NCI-H524 treated with DMSO at 0.1 percent for 48 hours (cell line): ENCODE results near the gene CAMK1D.

Experiments used
- DNase-seq: peaks from one replicate; lab custom pipeline; 2025; lab: John Stamatoyannopoulos, UW

The CAMK1D gene

DNA sequence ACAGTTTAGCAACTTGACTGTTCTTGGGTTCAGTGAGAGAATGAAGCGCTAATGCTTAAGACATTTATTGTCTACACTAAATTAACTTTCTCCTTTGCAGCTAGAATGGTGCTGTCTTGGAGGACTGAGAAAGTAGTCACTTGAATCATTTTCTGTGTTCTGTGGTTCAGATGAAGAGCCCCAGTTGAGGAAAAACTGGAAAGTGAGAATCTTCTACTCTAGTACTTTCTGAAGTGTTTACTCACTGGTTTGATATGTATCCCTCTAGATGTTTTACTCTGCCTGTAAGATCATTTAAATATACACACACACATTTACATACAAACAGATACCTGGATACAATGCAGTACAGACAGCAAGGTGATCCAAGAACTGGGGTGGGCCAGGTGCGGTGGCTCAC, 308.1 kb downstream of the CAMK1D start:
- no peak for DNase-seq

DNA sequence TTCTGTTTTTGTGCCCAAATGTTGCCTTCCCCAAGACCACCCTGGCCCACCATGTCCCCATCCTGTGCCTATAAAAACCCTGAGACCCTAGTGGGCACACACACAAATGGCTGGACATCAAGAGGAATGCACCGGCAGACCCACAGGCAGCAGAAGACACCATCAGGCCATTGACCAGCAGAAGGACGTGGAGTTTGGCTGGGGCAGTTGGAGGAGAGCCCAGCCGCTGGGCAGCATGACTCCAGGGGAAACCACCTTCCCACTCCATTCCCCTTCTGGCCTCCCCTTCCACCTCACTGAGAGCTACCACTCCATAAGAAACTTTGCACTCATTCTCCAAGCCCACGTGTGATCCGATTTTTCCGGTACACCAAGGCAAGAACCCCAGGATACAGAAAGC, 309.2 kb downstream of the CAMK1D start:
- no peak for DNase-seq

DNA sequence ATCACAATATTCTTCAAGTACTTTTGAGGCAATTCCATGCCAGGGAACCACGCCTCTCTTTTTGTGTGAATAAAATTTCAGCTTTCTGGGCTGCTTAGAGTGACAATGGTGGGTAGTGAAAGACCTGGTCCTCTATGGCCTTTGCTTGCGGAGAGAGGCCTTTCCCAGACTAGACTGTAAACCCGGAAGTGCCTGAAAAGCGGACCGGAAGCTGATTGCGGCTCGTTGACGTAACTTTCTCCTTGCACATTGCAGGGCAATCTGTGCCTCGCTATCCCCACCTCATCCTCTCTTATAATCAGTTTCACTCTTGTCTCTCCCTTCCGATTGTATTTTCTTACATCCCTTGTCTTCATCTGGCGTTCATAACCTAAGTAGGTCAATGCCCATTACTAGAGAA, 310.4 kb downstream of the CAMK1D start:
- no peak for DNase-seq

DNA sequence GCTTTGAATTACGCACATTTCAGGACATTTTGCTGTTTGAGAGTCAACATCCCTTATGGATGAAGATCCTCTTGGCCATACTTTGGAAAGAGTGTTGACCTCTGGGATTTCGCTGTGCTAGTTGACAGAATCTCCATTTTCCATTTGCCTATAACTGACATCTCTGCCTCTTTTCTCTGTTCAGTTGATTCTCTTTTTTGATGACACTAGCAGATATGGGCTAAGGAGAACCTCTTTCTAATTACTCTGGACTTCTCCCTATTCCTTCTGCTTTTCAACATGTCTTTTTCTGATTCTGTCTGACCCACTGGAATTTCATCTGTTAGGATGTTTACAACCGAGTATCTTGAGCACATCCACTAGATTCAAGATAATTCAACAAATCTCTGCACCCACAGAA, 311.5 kb downstream of the CAMK1D start:
- no peak for DNase-seq

DNA sequence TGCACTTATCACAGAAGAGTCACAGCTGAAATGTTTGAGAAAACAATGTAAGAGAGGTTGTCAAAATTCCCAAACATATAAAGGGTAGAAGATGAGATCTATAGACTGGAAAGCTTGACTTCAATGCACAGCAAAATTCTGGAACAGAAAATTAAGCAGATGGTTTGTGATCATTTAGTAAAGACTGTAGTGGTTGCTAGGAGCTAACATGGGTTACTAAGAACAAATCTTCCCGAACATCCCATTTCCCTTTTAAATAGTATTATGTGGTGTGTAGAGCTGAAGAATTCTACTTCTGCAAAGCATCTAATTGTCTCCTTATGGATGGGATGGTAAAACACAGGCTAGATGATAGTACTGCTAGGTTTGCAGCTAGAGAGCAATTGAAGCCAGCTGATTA, 312.3 kb downstream of the CAMK1D start:
- no peak for DNase-seq

DNA sequence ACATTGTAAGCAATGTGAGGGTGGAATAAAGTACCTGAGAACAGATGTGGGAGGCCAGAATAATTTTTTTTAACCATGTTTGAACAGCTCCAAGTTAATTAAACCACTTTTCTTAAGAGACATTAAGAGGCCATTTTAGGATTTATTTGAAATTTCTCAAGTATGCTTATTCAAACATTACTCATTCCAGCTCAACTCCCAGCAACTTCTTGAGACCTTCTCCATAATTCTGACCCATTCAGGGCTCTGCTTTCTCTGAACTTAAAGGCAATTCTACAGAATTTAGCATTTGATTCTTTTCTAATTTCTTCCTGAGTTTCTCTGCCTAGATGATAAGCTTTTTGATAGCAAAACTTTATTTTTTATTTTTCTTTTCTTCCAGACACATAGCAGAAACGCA, 314.5 kb downstream of the CAMK1D start:
- DNase-seq: no peak

DNA sequence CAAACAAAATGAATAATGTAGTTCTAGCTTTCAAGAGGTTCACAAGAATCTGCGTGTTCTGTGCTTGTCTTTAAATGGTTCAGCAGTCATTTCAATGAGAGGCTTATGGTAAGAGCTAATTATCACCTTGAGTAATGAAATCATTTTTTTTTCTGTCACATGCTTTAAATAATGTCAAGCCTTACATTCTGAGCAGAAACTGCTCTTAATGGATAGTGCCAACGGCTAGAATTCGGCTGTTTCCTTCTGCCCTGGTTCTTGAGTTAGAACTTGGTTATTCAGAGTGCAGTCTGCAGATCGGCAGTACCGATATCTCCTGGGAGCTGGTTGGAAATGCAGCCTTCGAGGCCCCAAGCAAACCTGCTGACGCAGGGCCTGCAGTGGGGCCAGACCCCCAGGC, 316.2 kb downstream of the CAMK1D start:
- DNase-seq: no peak

DNA sequence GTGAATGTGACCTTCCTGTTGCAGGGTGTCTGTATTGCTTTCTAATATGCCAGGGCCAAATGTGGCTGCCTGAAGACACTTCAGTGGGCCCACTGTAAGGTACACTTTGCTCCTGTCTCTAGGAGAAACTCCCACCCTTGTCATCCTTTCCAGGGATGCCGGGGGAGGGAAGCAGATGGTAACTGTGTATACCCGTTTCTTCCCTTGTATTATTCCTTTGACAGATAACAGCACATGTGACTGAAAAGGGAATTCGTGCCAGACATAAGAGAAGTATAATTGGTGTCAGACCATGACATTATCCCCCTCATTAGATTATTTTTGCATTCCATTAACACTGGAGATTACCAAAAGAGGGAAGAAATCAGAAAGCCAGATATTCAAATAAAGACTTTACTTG, 317.7 kb downstream of the CAMK1D start:
- DNase-seq: no peak

DNA sequence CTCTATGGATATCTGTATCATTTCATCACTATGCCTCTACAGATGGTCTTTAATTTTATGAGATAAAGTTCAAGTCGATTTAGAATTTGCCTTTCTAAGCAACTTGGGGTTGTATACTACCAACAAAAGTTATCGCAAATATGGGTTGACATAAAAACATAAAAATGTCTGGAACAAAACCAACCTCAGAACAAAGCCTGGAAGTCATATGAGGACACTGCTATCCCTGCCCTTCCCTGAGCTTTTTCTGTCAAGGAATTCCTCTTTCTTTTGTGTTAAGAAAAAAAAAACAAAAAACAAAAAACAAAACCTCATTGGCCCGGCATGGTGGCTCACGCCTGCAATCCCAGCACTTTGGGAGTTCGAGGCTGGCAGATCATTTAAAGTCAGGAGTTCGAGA, 319.3 kb downstream of the CAMK1D start:
- no peak for DNase-seq

DNA sequence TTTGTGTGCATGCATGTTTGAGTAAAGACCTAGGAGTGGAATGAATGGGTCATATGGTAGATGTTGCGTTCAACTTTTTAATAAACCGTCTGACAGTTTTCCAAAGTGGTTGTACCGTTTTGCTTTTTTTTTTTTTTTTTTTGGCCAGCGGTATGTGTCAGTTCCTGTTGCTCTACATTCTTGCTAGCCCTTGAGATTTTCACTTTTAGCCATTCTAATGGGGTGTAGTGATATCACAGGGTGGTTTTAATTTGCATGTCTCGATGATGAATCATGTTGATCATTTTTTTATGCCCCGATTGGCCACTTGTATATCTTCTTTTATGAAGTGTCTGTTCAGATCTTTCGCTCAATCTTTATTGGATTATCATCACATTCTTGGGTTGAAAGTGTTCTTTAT, 320.7 kb downstream of the CAMK1D start:
- DNase-seq: no peak

DNA sequence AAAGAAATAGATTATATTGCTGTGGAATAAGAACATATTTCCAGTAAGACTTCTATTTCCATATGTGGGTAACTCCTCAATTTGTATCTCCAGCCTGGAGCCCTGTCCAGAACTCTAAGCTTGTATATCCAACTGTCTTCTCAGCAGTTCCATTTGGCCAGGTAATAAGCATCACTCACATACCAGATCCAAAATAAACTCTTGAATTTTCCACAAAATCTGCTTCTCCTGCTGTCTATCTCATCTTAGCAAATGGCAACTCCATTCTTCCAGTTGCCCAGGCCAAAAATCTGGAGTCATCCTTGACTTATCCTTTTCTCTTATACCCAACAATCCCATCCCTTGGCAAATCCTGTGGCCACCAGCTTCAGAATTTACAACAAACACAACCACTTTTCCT, 325.8 kb downstream of the CAMK1D start:
- no peak for DNase-seq

DNA sequence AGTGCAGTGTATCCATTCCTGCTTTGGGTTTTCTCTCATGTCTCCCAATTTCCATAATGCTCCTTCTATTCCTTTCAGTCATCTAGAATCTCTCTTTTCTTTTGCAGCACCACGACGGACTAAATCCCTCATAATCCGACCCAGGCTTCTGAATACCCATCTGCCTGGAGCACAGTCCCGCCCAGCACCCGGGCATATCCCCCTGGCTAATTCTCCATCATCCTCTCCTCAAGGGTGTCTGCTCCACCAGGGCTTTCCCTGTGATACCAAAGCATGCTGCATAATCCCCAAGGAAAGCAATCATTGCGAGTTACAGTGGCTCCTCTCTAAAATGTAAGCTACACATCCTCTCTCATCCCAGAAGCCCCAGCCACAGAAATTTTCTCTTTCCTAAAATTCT, 330.3 kb downstream of the CAMK1D start:
- DNase-seq: peak; percentile 2

DNA sequence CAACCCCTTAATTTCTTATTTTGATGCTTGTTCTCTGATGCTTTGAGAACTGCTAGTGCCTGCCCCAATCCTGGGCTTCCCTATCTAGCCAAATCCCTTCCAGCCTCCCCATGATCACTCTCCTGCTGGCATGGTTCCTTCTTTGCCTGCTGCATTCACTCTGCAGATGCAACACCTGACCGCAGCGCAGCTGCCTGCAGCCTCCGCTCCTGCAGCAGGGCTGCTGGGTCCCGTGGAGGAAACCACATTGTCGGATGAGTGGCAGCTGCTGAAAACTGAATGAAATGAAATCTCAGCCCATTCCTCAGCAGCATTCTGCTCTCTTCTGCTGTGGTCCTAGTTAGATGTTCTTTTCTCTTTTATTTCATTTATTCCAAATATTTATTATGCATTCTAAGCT, 331.9 kb downstream of the CAMK1D start:
- DNase-seq: no peak

DNA sequence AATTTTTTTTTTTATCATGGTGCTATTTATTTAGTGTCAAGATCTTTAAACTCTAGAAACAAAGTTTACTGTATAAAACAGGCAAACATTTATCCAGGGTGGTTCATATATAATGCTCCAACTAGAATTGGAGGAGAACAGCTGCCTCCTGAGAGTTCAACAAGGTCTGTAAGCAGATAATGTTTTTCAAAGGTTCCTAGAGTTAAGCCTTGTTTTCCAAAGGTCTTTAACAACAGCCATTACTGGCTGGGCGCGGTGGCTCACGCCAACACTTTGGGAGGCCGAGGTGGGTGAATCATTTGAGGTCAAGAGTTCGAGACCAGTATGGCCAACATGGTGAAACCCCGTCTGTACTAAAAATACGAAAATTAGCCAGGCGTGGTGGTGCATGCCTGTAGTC, 335.4 kb downstream of the CAMK1D start:
- DNase-seq: no peak

DNA sequence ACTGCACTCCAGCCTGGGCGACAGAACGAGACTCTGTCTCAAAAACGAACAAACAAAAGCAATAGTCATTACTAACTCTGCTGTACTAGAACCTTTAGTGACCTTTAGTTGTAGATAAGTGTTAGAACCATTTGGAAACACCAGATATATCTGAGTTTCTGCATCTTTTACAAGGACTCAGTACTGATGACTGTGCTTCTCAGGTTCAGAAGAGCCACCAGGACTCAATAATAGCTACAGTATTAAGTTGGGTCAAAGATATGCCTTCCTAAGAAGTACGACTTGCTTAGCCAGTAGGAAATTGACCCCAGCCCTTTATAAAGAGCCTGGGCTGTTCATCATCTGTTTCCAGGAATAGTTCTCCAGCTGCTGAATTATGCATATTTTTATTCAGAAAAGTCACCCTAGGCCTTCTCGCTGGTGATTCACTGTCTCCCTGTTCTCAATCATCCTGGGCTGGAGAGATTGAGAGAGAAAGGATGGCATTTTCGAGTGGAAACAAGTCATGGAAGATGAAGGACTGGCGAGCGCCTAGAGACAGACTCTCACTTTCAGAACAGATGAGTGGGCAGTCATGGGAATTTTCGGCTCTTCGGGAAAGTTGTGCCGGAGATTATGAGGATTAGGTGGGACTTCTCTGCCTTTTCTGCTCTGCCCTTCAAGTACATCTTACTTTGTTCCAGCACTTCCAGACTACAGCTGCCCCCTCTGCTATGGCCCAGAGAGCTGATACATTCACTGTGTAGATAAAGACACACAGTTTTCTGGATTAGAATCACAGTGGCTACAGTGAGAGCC, 336.1 kb downstream of the CAMK1D start:
- no peak for DNase-seq

DNA sequence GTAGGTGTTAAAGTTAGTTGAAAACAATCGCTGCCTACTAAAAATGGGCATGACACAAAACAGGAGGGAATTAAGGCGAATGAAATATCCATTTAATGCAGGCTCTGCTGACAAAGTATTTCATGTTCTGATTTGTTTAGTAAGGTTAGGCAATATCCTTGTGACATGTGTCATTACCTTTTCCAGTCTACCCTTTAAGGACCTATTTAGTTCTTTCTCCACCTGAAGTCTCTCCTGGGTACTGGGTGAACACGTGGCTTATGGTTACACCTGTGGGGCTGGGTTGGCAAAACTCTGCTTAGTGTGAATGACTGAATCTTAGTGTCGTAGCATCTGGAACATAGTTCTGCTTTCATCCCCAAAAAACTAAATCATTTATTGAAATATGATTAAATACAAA, 338.6 kb downstream of the CAMK1D start:
- no peak for DNase-seq

DNA sequence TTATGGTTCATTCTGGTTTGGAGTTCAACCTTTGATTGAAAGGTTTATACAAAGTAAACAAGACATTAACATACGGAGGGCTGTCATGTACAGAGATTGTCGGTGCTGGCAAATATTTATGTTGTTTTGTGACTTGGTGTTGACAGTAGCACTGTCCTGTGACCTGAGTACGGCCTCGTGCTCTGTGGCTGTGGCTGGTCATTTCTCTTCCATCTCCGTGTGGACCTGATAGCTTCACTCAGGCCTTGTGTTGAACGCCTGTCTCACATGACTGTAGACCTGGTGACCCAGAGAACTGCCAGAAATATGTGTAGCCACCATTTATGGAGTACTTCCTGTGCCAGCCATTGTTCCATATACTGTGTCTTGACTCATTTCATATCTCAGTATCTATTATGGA, 340.5 kb downstream of the CAMK1D start:
- DNase-seq: no peak

DNA sequence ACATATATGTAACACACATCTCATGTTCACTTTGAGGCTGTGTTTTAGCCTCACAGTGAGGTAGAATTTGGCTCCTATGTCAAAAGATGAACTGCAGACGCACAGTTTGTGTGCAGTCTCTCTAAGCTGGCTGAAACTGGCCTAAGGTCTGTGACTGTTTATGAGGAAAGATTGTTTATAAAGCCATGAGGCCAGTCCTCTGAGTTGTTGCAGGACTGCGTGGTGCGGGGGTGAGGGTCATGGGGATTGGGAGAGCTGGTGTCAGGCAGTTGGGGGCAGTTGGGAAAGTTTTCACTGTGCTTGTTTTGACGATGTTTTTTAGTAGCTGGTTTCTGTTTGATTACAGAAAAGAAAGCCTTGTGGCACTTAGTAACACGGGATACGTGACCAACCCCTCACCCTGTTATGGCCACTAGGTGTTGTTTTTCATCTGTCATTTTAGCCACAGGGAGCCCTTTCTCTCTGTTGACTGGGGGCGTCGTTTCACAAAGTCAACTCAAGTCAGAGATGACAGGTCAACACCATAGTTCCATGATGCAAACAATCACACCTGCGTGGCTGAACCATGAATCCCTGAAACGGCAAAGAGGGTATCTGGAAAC, 341.3 kb downstream of the CAMK1D start:
- DNase-seq: no peak

DNA sequence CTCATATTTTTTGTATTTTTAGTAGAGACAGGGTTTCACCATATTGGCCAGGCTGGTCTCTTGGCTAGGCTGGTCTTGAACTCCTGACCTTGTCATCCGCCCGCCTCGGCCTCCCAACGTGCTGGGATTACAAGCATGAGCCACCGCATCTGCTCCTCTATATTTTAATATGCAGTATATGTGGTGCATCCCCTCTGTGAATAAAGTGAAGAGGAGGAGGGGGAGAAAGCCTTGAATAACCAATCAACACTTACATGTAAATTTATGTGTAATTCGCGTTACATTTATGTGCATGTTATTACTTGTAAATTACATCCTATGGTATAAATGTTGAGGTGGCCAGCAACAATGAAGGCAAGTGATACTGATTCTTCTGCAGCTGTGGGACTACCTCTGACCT, 342.2 kb downstream of the CAMK1D start:
- no peak for DNase-seq

DNA sequence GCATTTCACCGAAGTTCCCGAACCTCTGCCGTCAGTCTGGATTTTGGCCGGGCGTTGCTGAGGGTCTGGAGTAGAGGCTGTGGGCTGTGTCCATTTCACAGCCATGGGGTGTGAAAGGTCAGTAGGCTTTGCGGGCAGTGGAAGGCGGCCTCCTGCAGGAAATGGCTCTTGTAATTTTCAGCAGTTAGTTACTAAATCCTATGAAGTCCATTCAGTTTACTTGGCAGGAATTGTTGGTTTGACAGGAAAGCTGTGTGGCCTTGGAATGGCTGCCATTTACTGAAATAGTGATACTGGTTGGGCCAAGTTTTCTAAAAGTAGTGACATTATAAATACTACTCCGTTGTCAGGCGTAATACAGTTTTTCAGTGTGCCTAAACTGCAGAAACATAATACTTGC, 348.4 kb downstream of the CAMK1D start:
- no peak for DNase-seq

DNA sequence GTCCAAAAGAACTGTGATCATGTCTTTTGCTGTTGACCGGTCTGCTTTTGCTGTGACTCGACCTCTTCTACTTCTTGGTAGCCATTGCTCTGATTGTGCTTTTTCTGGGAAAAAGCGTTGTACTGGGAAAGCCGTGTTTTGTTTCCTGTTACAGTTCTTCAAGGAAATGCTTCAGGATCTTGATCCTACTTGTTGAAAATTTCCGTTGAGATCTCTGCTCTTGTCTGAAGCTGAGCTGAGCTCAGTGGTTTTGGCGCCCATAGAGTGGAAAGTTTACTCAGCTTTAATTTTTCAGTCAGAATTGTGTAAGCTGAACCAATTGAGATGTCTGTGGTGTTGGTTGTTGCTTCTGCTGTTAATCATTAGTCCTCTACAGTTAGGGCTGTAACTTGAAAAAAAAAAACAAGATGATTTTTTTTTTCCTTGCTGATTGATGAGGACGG, 349.9 kb downstream of the CAMK1D start:
- DNase-seq: no peak

DNA sequence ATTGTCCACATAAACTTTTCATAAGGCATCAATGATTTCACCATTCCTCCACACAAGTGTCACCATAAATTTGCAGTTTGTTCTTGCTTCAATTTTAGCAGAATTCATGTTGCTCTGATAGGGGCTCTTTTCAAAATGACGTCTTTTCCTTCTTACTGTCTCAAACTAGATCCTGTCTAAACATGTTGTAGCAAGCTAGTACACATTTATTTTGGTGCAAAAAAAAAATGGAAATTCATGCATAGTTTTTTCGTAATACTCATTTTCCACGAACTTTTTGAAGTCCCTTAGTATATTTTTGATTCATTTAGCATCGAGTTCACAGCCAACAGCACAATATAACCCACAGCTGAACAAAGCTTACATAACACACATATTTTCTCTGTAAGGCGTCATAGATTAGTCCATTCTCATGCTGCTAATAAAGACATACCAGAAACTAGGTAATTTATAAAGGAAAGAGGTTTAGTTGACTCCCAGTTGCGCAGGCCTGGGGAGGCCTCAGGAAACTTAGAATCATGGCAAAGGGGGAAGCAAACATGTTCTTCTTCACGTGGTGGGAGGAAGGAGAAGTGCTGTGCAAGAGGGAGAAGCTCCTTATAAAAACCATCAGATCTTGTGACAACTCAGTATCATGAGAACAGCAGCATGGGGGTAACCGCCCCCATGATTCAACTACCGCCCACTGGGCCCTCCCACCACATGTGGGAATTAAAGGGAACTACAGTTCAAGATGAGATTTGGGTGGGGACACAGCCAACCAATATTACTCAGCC, 350.6 kb downstream of the CAMK1D start:
- no peak for DNase-seq

DNA sequence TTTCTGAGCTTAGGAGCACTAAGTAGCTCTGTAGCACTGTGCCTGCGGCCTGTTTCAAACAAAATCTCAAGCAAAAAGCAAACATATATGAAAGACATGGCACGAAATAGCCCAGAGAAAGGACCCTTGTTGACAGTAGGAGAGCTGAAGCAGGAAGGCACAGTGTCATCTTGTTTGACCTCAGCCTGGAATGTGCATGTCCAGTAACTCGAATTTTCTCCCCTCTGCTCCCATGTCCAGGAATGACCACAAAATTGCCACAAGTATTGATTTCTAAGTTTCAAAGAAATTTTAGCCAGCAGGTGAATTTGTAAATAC, 351.2 kb downstream of the CAMK1D start:
- DNase-seq: no peak
